Measurements from ENCODE around the gene FASTK.
"Not testable (repeated sequence)": the region's sequence is repeated elsewhere in the genome, so short reads cannot be mapped to it uniquely, and the experiment has no call there.

Gene FASTK

DNA sequence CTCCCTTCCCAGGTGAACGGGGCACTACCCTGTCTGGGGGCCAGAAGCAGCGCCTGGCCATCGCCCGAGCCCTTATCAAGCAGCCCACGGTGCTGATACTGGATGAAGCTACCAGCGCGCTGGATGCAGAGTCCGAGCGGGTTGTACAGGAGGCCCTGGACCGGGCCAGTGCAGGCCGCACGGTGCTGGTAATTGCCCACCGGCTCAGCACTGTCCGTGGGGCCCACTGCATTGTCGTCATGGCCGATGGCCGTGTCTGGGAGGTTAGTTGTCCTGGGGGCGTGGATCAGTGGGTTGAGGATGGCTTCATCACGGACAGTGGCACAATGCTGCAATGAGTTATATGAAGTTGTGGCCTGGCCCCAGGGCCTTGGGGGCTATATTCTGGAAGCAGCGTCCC is 36.6 kb downstream of the FASTK start:
- no peak for DNase-seq

DNA sequence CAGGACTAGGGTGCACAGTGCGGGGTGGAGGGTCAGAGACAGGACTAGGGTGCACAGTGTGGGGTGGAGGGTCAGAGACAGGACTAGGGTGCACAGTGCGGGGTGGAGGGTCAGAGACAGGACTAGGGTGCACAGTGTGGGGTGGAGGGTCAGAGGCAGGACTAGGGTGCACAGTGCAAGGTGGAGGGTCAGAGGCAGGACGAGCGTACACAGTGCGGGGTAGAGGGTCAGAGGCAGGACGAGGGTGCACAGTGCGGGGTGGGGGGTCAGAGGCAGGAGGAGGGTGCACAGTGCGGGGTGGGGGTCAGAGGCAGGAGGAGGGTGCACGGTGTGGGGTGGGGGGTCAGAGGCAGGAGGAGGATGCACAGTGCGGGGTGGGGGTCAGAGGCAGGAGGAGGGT is 37.2 kb downstream of the FASTK start:
- not testable (repeated sequence) for DNase-seq

DNA sequence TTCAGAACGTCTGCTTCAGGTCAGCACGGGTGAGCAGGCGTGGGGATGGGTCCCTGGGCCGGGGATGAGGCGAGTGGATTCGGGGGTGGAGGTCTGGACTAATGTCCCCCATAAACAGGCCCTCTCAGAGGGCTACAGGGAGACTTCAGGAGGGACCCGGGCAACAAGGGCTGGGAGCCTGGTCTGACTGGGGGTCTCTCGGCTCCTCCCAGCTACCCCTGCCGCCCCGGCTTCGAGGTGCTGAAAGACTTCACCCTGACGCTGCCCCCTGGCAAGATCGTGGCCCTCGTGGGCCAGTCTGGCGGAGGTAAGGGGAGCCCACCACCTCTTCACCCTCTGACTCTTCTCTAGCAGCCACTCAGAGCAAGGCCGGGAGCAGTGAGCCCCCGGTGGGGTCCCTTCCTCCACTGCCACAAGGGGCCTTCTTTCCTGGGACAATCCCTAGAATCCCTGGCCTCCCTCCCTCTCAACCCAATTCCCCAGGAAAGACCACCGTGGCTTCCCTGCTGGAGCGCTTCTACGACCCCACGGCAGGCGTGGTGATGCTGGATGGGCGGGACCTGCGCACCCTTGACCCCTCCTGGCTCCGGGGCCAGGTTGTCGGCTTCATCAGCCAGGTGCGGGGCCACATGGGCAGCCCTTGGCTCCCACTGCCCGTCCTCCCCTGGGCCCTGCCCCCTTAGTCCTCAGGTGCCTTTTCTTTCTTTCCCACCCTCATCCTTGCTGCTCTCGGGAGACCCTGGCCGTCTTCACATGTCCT is 39.8 kb downstream of the FASTK start:
- no peak for DNase-seq

DNA sequence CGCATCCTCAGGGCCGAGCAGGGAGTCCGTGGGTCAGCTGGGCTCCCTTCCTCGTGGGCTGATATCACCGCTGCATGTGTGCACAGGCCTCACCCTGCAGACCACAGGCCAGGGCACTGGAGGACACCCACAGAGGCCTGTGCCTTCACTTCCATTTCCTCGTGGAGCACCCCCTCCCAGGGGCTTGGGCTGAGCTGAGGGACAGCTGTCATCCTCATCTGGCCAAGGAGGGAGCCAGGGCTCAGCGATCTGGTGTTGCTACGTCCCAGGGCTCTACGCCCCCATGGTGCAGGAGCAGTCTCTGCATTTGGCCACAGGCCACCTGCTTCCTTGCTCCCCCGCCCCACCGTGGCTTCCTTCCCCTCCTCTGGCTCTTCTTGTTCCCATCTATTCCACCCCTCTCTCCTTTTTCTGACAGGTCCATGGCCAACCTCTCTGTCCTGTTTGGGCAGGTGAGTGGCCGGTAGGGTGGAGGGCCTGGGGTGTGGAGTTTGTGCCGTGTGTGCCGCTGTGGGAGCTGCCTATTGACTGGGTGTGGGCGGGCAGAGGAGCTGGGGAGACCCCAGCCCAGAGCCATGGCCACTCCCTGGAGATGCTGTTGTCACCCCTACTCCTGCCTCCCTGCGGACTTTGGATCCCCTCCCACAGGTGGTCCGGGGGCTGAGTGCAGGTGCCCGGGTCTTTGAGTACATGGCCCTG is 40.6 kb downstream of the FASTK start:
- no peak for DNase-seq

DNA sequence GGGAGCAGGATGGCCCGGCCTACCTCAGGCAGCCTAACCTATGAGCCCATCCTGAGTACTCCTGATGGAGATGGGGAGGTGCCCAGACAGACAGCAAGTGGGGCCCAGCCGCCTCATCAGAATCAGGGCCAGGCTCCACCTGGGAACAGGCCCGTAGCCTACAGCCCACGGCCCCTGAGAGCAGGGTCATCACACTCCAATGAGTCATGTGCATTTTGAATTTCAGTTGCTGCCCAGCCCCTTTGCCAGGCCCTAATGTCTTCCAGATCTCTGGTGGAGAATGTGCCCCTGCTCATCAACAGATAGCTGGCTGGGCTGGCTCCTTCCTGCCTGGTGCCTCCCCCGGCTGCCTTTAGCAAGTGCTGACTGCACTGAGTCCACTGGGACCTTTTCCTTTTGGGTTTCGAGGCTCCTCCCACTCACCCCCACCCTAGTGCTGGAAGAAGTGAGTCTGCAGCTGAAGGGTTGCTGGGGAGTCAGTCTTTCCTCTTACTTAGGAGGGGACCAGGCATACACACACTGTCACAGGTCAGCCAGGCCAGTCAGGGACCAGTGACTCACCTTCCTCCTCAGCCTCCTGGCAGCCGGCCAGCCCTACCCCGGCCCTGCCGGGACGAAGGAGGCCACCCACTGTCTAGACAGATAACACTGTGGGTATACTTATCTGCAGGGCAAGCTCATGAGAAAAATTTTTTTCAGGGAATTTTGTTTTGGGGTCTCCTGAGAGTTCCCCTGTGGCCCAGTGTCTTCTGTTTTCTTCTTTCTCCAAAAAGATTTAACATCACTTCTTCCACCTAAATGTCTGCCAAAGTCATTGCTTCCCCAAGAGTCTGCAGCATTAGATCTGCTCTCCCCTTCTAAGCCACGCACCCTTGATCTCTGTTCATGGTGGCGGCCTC is 41.4 kb downstream of the FASTK start:
- DNase-seq, result no peak

DNA sequence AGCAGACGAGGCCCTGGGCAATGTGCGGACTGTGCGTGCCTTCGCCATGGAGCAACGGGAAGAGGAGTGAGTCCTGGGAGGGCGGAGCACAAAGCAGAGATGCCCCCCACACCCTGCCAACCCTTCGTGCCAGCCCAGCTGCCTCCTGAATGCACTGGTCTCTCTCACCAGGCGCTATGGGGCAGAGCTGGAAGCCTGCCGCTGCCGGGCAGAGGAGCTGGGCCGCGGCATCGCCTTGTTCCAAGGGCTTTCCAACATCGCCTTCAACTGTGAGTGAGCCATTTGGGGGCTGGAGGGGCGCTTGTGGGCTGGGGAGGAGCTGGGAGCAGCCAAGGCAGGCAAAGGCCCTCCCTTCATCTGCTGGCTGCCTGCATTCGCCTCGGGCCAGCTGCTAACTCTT is 44.7 kb downstream of the FASTK start:
- no peak for DNase-seq

DNA sequence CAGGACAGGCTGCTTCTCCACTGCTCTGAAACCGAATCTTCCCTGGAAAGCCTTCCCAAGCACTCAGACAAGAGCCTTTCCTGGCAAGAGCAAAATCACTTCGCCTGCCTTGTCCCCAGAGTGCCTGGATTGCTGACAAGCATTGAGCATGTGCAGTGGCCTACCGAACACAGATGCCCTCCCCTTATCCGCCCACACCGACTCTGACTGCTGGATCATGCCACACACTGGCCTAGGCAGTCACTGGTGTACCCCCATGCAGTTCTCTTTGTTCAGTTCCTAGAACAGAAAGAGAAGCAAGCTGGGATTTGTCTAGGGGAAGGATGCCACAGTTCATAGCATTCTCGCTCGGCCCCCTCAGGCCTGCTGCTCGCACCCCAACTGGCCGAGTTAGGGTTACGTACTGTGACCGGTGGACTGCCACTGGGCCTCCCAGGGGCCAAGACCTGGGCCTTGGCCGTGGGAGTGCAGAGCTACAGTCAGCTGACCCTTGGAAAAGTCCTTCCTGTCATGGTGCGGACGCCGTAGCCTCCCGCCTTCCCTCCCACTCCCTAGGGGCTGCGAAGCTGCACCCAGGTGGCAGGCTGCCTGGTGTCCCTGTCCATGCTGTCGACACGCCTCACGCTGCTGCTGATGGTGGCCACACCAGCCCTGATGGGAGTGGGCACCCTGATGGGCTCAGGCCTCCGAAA is 45.4 kb downstream of the FASTK start:
- no peak for DNase-seq

DNA sequence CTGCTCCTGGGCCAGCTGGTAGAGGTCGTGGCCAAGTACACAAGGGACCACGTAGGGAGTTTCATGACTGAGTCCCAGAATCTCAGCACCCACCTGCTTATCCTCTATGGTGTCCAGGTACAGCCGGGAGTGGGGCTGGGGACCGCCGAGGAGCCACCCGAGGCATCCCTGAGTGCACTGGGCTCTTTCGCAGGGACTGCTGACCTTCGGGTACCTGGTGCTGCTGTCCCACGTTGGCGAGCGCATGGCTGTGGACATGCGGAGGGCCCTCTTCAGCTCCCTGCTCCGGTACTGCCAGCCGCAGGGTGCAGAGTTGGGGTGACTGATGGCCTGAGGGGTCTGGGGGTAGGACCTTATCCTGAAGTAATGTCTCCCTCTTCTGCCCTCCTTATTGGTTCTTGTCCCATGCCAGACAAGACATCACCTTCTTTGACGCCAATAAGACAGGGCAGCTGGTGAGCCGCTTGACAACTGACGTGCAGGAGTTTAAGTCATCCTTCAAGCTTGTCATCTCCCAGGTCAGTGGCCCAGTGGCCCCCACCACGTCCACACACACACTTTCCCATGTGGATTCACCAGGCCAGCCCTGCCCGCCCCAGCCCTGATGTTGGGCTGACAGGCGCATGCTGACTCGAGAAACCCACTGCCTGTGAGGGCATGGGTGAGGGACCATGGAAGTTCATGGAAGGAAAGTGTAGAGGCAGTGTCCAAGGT is 46.1 kb downstream of the FASTK start:
- no peak for DNase-seq

DNA sequence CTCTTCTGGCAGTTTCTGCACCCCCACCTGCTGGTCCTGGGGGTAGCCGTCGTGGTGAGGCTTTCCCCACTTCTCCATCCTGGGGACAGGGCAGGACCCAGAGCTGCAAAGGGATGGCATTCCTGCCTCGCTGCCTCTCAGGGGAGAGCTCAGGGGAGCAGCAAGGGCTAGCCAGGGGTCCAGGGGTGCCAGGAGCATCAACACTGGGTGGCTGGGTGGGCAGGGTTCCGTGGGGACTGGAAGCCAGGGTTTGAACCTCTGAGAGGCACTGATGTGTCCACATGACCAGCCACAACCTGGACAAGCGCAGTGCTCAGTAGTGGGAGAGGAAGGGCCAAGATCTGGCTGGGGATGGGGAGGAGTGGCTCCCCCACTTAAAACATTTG is 46.8 kb downstream of the FASTK start:
- no peak for DNase-seq

DNA sequence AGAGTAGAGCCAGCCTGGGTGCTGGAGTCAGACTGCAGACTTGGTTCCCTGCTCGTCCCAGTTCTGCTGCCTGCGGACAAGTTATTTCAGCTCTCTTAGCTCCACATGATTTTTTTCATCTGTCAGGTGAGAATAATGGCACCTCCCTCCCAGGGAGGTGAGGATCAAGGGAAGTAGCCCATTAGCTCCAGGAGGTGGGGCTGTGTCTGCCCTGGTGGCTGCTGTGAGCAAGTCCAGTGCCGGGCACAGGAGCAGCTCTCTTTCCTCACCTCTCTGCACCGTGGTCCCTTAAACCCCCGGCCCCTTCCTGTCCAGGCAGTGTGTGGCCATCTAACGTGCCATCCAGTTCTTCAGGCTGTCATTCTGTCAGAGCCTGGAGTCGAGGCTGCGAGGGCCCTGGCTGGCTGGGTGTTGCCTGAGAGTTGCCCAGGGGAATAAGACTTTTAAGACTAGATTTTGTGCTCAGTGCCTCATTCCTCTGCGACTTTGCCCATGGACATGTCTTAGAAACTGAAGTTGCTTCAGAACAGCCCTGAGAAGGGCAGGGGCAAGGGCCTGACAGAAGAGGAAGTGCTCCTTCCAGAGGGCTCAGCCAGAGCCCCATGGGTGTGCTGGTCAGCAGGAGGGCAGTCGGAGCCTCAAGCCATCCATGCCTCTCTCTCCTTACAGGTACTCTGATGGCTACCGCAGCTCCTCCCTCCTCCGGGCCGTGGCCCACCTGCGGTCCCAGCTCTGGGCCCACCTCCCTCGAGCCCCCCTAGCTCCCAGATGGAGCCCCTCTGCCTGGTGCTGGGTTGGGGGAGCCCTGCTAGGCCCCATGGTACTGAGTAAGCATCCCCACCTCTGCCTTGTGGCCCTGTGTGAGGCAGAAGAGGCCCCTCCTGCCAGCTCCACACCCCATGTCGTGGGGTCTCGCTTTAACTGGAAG is 47.4 kb downstream of the FASTK start:
- DNase-seq, result no peak

DNA sequence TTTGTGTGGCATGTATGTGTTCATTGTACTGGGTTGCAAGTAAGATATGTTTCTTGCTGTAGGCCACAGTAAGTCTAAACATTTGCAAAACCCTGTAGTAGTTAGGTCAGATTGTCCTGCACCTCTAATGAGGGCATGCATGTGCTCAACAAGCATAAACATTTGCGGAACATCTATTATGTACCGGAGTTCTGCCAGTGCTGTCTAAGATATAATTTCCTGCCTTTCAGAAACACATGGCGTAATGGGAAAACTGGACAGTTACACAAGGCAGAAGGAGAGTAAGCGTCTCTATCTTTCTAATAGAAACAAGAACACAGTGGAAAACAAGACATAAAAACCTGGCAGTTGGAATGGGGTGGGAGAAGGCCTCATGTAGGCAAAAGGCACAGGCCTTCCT is 49.6 kb downstream of the FASTK start:
- DNase-seq, result no peak

DNA sequence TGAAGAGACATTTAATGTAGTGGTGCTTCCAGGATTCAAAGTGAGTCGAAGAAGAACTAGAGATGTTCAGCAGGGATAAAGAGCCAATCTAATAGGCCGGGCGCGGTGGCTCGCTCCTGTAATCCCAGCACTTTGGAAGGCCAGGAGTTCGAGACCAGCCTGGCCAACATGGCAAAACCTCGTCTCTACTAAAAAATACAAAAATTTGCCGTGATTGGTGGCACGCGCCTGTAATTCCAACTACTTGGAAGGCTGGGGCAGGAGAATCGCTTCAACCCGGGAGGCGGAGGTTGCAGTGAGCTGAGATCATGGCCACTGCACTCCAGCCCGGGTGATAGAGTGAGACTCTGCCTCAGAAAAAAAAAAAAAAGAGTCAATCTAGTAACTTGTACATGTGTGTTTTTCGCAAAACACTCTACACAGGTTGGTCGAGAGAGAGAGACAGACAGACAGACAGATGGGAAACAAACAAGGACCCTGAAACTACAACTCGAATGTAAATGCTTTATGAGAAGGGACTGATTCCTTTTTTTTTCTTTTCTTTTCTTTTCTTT is 51.6 kb downstream of the FASTK start:
- no peak for DNase-seq

DNA sequence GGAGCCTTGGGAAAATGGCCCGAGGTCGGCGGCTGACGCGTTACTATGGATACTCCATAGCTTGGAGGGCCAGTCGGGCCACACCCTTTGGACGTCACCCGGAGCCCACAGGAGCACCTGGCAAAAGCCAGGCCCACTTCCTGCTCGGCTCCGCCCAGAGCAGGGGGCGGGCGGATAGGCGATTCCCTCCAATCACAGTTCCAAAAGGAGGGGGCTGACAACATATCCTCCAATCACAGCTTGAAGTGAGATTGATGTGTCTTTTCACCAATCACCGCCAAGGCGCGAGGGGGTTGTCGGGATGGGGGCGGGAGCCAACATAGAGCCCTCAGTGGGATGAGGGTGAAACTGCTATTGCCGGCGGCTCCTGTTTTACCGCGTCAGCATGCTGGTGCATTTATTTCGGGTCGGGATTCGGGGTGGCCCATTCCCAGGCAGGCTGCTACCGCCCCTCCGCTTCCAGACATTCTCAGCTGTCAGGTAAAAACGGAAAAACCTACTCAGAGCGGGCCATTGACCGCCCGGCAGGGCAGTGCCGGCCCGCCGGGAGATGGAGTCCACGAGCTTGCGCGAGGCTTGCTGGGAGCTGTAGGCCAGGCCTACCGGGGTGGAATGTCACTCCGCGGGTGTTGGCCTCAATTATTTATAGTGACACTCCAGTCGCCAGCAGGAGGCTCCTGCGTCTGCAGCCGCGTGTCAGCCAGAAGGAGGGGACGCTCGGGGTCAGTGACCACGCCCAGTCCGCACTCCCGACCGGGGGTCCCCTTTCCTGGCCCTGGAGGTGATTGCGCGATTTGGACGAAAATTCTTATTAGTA is 52.3 kb downstream of the FASTK start, which contains the start of gene ABCB8:
Gene ABCB8, plus strand, starts transcription at position 320 of the 817 bp plus-strand sequence. Its CDS starts 66 bp downstream, at position 386.
- DNase-seq, result peak; percentile 96

DNA sequence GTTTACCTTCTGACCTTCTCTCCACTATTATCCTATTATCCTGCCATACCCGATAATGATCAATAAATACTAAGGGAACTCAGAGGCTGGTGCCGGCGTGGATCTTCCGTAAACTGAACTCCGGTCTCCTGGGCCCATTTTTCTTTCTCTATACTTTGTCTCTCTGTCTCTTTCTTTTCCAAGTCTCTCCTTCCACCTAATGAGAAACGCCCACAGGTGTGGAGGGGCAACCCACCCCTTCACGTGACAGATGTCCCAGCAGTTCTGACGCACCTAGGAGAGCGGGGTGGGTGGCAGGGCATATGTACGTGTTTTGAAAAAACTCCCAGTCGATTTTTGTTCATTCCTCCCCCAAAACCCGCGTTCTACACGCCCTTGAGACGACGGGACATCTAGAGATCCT is 52.9 kb downstream of the FASTK start:
- DNase-seq, result not testable (repeated sequence)

DNA sequence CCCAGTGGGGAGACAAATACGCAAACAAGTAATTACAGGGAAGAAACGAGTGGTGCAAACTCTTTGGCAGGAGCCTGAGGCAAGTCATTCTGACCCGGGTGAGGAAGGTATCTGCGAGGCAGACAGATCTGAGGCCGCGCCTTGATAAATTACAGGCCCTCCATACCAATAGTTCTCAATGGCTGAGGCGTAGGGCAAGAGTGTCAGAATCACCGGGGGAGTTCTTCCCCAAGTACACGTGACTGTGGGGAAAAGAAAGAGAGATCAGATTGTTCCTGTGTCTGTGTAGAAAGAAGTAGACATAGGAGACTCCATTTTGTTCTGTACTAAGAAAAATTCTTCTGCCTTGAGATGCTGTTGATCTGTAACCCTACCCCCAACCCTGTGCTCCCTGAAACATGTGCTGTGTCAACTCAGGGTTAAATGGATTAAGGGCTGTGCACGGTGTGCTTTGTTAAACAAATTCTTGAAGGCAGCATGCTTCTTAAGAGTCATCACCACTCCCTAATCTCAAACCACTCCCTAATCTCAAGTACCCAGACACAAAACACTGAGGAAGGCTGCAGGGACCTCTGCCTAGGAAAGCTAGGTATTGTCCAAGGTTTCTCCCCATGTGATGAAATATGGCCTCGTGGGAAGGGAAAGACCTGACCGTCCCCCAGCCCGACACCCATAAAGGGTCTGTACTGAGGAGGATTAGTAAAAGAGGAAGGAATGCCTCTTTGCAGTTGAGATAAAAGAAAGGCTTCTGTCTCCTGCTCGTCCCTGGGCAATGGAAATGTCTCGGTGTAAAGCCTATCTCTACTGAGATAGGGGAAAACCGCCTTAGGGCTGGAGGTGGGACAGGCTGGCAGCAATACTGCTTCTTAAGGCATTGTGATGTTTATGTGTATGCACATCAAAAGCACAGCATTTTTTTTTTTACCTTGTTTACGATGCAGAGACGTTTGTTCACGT is 53.6 kb downstream of the FASTK start:
- DNase-seq, result not testable (repeated sequence)
